HG02973 (cell line): ENCODE data around the gene SATB1.
"Not testable (repeated sequence)": the region's sequence is repeated elsewhere in the genome, so short reads cannot be mapped to it uniquely, and the experiment has no call there.

Source experiments
- ATAC-seq: cut with Tn5 transposase; IDR thresholded peaks from one replicate; pipeline ENCODE4 v1.9.1; 2021; ENCODE audit warnings: moderate library complexity; ENCODE audit not compliant: unreplicated experiment

Gene SATB1

DNA sequence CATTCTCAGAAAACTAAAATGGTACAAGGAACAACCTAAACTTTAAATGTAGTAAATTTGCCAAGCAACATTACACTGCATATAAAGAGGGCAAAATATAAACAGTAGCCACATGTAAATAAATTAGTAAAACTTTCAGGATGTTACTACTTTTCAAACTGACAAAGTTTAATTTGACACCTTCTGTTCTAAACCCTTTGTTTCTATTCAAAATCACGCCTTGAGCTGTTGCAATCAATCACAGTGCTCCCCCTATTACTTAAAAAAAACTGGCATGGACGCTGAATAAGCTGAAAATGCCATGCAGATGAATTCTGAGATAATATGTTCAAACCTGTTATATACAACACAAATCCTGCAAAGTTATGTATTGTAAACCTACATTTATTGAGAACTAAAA, 69.3 kb downstream of the SATB1 start:
- no peak for ATAC-seq

DNA sequence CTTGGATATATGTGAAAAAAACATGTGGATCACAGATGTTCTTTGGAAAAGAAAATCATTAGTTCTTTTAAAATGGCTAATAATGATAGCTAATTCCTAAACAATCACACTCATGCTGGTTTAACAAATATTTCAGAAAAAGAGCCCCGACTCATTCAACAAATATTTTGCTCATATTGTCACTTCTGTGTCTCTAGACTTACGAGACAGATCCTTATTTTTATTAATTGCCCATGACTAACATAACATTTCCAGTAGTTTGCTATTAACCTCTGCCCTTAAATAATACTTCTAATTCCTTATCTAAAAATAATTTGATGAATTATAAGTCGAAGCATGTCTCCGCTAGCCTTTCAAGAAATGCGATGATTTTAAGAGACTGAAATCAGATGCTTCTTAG, 70.4 kb downstream of the SATB1 start:
- no peak for ATAC-seq

DNA sequence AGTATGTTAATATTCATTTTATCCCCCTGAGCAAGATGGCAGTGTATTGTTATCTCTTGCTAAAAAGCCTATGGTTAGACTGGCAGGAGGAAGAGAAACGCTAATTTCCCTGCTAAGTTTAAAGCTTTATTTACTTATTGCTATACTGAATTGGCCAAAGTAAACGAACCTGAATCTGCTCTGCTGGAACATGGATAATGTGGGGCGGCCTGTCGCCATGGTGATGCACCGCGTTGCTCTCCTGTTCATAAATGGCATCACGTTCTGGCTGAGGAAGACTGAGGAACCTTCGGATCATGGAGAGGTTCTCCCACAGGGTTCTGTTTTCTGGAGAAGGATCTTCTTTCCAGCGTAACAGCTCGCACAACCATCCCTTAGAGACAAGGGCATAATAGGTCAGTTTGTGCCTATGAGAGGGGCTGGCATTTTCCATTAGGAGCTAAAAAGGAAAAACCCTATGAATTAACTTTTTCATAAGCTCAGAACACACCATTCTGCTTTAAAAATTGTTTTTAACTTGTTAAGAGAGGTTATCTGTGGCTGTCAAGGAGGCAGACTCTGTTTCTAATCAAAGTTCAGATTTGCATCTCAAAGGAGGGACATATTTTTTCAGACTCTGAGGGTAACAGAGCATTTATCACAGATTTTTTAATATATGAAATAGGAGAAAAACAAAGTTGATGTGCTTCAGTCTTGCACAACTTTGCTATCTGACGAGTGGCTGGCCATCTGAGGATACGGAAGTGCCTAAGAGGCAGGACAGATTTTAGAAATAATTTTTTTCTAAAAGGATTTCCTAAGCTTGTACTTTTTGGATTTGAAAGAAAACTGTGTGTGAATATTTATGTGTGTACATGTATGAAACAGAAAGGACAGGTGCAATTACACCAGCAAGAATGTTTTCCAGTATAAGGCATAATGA, 73.1 kb downstream of the SATB1 start:
- no peak for ATAC-seq

DNA sequence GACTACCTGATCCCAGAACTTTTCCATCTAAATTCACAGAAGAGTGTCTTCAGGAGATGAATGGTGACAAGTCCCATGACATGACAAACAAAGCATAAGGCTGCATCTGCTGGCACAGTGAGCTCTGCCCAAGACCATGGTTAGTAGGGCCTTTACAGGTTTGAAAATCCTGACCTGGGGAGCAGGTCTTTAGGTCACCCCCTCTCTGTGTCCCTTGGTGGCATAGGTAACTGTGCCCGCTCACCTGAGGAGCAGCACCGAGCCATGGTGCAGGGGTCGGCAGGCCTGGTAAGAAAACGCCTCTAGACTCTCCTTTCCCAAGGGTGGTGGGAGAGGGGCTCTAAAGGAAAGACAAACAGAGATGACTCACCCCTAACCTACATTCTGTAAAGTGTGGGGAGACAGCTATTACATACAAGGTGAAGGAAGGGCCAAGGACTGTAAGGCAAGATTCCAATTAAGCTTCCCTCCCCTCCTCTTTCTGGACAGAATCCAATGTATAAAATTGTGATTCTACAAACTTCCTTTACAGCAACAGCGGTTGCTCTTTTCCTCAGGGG, 74.0 kb downstream of the SATB1 start:
- no peak for ATAC-seq

DNA sequence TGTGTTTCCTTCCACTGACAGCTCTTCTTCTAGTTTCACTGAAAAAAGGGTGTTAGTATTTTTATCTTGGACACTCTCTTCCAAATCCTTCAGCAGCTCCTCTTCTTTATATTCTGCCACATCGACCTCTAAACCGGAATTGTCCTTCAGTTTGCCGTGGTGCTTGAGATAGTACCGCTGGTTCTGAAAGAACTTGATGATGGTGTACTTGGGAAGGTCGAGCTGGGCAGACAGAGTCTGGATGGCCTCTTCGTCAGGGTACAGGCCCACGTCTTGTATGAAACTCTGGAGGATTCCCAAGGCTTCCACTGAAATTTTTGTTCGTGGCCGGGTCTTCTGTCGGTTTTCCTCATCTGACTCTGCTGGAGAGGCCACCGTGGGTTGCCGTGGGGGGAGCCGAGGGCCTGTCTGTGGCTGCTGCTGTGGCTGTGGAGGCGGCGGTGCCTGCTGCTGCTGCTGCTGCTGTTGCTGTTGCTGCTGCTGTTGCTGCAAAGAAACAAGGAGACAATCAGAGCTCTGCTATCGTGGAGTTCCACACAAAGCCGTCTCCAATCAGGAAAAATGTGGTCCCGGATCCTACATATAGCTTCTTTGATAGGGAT, 75.8 kb downstream of the SATB1 start:
- no peak for ATAC-seq

DNA sequence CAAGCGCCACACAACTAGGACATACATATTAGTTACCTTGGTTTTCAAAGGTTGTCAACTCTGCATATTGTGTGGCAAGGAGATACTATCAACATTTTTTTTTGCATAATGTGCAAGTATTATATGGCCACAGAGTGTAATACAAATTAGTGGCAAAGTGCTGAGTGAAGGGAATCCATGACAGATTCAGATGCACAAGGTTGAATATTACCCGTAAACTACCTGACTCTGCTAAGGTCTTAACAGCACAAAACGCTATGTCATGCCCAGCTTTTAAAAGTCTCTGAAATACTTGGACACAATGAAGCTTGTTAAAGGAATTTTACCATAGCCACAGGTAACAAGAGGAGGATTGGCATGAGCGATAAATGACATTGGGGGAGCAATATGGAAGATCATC, 79.0 kb downstream of the SATB1 start:
- ATAC-seq, result no peak

DNA sequence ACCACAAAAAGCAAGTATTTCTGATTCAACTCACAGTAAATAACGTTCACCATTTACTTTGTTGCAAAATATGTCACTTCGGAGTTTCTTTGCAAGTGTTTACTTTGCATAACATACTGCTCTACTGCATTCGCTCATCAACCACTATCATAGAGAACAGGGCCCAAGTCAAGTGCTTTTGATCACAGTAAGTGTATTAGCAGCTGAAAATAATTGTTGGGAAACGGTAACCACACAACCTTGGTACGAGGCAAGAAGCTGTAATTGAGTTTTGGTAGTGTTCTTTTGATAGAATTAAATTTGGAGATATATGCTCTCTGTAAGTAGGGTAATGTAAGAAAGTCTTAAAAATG, 80.1 kb downstream of the SATB1 start:
- ATAC-seq, result no peak

DNA sequence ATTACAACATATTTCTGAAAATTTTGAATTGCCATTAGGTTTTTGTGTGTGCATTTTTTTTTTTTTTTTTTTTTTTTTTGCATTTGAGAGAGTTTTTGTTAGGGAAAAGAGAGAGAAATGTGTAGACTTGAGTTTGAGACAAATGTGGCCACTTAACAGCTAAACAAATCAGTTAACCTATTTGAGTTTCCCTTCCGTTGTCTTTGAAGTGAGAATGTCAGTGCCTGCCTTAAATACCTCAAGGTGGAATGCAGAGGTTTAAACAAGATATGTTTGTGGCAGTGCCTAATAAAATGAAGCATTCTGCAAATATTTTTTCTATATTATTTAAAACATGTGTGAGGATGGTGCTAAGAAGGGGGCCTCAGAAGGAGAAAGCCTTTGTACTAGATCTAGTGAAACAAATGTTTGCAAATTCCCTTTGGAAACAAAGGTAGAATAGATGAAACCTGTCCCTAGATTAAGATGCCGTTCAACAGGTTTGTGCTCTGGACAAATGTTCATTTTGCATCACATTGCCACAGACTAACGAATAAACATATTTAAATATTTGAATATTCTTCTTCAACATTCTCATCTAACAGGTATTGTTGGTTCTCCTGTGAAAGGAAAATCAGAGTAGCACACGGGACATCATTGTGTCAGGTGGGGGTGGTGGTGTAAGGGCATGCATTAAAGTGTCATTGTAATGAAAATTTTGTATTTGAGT, 80.7 kb downstream of the SATB1 start:
- ATAC-seq, result no peak

DNA sequence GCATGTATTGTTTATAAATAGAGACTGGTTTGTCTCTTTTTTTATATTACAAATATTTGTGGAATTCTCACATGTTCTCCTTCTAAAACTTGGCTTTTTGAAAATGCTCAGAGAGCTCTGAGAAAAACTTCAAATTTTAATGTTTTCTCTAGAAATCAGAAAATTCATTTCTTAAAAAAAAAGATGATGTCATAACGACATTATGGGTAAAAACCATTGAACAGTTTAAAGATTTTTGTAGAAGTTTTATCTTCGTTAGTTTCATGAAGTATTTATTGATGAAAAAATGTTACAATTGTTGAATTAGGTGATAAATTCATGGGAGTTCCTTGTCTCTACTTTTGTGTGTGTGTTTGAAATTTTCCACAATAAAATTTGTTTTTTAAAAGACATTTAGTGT, 81.3 kb downstream of the SATB1 start:
- ATAC-seq, result no peak

DNA sequence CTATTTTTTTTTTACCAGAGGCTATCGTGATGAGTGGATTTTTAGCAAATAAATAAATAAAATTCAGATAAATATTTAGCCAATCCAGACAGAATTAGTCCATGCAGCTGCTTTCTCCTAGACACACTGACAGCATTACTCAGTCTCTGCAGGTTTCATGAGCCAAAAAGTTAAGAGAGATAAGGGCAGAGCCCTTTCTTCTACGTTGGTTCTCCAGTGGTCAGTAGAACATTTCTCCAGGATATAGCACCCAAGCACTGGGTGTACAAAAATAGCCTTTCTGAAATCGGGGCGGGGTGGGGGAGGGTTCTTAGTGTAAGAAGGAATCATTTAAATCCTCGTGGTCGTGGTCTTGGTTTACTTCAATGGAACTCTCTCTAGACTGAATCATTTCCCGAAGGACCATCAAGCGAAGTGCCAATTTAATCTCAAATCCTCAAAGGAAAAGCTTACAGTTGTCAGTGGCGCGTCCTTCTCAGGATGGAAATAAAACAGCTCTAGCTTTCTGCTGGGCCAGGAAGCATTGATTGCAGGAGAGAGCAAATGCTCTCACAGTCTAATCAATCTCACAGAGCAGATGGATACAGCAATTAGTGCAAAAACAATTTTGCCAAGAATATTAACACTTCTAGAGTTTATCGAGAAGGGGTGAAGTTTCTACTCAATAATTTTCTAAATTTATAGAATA, 86.2 kb downstream of the SATB1 start:
- ATAC-seq, result no peak

DNA sequence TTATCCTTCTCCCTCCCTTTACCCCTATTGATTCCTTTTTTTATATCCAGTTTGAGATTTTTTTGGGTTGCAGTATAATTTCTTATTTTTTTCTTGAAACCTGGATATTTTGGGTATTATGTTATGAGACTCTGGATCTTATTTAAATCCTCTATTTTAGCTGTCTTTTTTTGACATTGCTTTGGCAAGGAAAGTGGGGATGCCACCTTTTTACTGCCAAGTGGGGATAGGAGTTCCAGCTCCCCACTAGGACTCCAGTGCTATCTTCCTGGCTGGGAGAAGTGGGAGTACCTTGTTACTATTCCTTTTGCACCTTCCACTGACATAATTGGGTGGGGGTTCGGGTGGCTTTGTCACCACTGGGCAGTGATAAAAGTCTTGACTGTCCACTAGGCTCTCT, 87.9 kb downstream of the SATB1 start:
- ATAC-seq, result no peak

DNA sequence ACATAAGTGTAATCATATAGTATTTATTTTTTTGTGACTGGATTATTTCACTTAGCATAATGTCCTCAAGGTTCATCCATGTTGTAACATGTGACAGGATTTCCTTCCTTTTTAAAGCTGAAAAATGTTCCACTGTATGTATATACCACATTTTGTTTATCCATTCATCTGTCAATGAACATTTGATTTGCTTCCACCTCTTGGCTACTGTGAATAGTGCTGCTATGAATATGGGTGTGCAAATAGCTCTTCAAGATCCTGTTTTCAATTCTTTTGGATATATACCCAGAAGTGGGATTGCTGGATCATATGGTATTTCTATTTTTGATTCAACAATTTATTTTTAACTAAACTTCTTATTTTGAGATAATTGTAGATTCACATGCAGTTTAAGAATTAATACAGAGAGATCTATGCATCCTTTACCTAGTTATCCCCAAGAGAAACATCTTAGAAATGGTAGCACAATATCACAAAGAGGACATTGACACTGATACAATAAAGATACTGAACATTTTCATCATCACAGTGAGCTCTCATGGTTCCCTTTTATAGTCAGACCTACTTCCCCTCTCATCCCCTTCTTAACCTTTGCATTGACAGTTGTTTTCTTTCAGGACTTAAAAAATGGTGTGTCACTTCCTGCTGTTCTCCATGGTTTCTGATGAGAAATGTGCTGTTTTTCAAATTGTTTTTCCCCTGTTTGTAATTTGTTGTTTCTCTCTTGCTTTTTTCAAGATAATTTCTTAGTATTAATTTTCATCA, 90.1 kb downstream of the SATB1 start:
- no peak for ATAC-seq

DNA sequence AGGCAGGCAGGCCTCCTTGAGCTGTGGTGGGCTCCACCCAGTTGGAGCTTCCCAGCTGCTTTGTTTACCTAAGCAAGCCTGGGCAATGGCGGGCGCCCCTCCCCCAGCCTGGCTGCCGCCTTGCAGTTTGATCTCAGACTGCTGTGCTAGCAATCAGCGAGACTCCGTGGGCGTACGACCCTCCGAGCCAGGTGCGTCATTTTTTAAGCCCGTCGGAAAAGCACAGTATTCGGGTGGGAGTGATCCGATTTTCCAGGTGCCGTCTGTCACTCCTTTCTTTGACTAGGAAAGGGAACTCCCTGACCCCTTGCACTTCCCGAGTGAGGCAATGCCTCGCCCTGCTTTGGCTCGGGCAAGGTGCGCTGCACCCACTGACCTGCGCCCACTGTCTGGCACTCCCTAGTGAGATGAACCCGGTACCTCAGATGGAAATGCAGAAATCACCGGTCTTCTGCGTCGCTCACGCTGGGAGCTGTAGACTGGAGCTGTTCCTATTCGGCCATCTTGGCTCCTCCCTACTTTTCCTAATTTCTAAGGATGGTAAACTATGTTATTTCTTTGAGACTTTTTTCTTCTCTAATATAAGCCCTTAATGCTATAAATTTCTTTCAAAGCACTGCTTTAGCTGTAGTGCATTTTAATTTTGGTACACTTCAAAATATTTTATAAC, 94.2 kb downstream of the SATB1 start:
- ATAC-seq, result not testable (repeated sequence)

DNA sequence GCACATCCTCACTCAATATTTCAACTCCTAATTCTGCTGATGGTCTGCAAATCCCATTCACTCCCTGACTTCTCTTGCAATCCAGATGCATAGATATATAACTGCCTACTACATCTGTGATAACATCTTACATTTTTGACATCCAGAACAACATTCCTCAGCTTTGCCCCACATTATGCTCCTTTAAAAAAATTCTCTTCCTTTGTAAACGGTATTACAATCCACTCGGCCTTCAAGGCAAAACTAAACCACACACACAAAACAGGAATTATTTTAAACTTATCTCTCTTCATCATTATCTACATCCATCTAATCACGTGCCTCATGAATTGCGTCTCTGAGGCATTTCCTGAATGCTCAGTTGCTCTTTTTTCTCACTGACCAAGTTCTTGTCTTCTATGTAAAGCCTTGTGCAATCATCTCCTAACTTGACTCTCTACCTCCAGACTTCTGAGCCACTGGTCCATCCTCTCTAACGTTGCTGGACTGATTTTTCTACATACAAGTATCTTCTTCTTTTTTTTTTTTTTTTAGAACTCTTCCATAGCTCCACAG, 117.0 kb downstream of the SATB1 start:
- no peak for ATAC-seq

DNA sequence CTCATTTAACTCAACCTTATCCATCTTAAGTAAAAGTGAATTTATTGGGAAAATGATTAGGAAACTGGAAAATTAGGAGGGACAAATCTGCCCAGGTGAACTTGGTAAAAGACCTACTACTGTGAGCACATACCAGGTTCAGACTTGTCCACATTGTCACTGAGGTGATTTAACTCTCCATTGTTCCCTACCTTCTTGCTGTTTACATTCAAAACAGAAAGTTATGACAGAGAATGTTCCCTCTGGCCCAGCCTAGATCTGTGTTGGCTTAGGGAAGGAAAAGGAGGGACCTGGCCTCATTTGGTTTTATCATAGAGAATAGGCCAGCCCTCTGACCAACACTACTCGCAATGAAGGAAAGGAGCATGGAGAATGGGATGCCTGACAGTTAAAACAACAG, 117.6 kb downstream of the SATB1 start:
- ATAC-seq, result no peak

DNA sequence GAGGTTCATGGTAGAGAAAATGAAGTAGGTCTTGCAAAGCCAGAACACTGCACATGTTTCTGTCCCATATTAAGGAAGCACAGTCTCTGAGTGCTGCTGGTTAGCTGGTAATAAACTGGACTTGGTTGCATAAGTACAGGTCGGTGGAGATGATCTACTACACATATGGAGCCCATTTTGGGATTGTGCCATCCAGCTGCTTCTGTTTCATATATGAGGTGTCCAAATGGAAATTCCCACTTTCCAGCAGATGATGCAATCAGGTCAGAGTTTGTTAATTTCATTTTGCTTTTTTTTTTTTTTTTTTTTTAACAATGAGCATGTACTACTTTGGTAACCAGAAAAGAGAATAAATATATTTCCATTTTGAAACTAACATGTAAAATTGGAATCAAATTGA, 122.6 kb downstream of the SATB1 start:
- no peak for ATAC-seq

DNA sequence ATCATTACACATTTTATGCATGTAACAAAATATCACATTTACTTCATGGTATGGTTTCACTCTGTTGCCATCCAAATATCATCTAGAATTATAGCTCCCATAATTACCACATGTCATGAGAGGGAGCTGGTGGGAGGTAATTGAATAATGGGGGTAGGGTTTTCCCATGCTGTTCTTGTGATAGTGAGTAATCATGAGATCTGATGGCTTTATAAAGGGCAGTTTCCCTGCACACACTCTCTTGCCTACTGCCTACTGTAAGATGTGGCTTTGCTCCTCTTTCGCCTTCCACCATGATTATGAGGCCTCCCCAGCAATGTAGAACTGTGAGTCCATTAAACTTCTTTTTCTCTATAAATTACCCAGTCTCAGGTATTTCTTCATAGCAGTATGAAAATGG, 123.4 kb downstream of the SATB1 start:
- no peak for ATAC-seq

DNA sequence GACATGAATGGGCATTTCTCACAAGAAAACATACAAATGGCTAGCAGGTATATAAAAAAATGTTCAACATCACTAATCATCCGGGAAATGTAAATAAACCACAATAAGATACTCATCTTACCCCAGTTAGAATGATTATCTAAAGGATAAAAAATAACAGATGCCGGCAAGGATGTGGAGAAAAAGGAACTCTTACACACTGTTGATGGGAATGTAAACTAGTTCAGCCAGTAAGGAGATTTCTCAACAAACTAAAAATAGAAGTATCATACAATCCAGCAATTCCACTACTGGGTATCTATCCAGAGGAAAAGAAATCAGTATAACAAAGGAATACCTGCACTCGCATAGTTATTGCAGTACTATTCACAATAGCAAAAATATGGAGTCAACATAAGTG, 124.2 kb downstream of the SATB1 start:
- ATAC-seq, result no peak

DNA sequence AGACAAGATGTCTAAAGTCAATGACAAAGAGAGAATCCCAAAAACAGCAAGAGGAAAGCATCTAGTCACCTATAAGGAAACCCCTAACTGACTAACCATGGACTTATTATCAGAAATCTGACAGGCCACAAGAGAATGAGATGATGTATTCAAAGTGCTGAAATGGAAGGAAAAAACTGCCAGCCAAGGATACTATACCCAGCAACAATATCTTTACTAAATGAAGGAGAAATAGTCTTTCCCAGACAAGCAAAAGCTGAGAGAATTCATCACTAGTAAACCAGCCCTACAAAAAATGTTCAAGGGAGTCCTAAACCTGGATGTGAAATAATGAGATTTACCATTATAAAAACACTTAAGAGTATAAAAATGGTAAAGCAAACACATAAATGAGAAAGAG, 128.0 kb downstream of the SATB1 start:
- no peak for ATAC-seq
